Hematopoietic multipotent progenitor cell treated with erythropoietin and hydrocortisone succinate and interleukin-3 and kit ligand, for 6 days (in vitro differentiated cells): Measurements from ENCODE around the gene RABL2B.

Experiments used
- DNase-seq: peaks from one replicate; pipeline ENCODE4 v3.0.0-alpha.2; 2015

RABL2B gene

GRCh38 chr22:50722048-50722701 is 61.3 kb downstream of the RABL2B start:
- no peak for DNase-seq

DNA sequence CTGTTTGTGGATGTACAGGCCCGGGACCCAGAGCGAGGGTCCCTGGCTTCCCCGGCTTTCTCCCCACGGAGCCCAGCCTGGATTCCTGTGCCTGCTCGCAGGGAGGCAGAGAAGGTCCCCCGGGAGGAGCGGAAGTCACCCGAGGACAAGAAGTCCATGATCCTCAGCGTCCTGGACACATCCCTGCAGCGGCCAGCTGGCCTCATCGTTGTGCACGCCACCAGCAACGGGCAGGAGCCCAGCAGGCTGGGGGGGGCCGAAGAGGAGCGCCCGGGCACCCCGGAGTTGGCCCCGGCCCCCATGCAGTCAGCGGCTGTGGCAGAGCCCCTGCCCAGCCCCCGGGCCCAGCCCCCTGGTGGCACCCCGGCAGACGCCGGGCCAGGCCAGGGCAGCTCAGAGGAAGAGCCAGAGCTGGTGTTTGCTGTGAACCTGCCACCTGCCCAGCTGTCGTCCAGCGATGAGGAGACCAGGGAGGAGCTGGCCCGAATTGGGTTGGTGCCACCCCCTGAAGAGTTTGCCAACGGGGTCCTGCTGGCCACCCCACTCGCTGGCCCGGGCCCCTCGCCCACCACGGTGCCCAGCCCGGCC is 62.1 kb downstream of the RABL2B start:
- no peak for DNase-seq

DNA sequence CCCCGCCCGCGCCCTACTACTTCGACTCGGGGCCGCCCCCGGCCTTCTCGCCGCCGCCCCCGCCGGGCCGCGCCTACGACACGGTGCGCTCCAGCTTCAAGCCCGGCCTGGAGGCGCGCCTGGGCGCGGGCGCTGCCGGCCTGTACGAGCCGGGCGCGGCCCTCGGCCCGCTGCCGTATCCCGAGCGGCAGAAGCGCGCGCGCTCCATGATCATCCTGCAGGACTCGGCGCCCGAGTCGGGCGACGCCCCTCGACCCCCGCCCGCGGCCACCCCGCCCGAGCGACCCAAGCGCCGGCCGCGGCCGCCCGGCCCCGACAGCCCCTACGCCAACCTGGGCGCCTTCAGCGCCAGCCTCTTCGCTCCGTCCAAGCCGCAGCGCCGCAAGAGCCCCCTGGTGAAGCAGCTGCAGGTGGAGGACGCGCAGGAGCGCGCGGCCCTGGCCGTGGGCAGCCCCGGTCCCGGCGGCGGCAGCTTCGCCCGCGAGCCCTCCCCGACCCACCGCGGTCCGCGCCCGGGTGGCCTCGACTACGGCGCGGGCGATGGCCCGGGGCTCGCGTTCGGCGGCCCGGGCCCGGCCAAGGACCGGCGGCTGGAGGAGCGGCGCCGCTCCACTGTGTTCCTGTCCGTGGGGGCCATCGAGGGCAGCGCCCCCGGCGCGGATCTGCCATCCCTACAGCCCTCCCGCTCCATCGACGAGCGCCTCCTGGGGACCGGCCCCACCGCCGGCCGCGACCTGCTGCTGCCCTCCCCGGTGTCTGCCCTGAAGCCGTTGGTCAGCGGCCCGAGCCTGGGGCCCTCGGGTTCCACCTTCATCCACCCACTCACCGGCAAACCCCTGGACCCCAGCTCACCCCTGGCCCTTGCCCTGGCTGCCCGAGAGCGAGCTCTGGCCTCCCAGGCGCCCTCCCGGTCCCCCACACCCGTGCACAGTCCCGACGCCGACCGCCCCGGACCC is 62.9 kb downstream of the RABL2B start:
- no peak for DNase-seq

GRCh38 chr22:50719814-50720300 is 63.6 kb downstream of the RABL2B start:
- no peak for DNase-seq

- no peak for DNase-seq
Measured at GRCh38 chr22:50718352-50718709, 65.1 kb downstream of the RABL2B start.

GRCh38 chr22:50717709-50718351 is 65.6 kb downstream of the RABL2B start:
- no peak for DNase-seq
